Measurements from ENCODE around the gene BLTP3B. TPM values are rescaled to one million over a fixed set of nuclear protein-coding genes. Genes with fewer than 3 reads are reported as not detected.

Gene BLTP3B
- polyA plus RNA-seq, 1 donor (not counting 4 experiments of a cell fraction or from before 2014, with no cell fraction given) = 11.7 TPM

GRCh38 chr12:100187857-100188519 is 45.3 kb upstream of the BLTP3B start:
- H3K36me3 ChIP-seq (ENCODE audit: control insufficient read depth in 2 of 2, extremely low read depth in 1 of 2, insufficient read depth in 2 of 2, low read length in 2 of 2) = no peaks in the 10 kb centered on the region
- no peak for DNase-seq (ENCODE audit: low read depth, low spot score)
- H3K4me2 ChIP-seq (ENCODE audit: control insufficient read depth, extremely low read depth, insufficient read depth, low read depth, low read length) = no peak overlapping the region
- no peaks in the 10 kb centered on the region for H3K9me3 ChIP-seq (ENCODE audit: control insufficient read depth, low read depth, low read length)
- H4K20me1 ChIP-seq (ENCODE audit: control insufficient read depth, extremely low read depth, insufficient read depth, low read length) = no peaks in the 10 kb centered on the region
- H3K9me1 ChIP-seq (ENCODE audit: control insufficient read depth, extremely low read depth, insufficient read depth, low read length) = no peaks in the 10 kb centered on the region
- H3K9ac ChIP-seq (ENCODE audit: control insufficient read depth, extremely low read depth, insufficient read depth, low read length) = no peak overlapping the region
- peaks cover 9% of the 10 kb centered on the region for H3K4me1 ChIP-seq (ENCODE audit: control insufficient read depth, extremely low read depth, insufficient read depth, low read length)
- H2AFZ ChIP-seq (ENCODE audit: control insufficient read depth, low read length) = no peak overlapping the region
- FAIRE-seq = no peak
- TF ChIP-seq EZH2 (IDR thresholded peaks at IDR 0.05; ENCODE audit: low read length) (no peak), CTCF (optimal IDR thresholded peaks at IDR 0.05 in 1 of 3, IDR thresholded peaks at IDR 0.05 in 1 of 3, conservative IDR thresholded peaks at IDR 0.05 in 1 of 3; ENCODE audit: extremely low read depth in 1 of 3, insufficient read depth in 2 of 3, low read length in 3 of 3) (no peak)
- H3K4me3 ChIP-seq (ENCODE audit: control insufficient read depth in 2 of 3, extremely low read depth in 1 of 3, insufficient read depth in 2 of 3, low read depth in 1 of 3, low read length in 3 of 3) = no peak overlapping the region
- no peak overlapping the region for H3K27ac ChIP-seq (ENCODE audit: control insufficient read depth, insufficient read depth, low read length)
- no peaks in the 10 kb centered on the region for H3K79me2 ChIP-seq (ENCODE audit: control insufficient read depth, insufficient read depth, low read length)
- H3K27me3 ChIP-seq (ENCODE audit: control insufficient read depth, extremely low read depth, insufficient read depth, low read length) = no peaks in the 10 kb centered on the region
- dilution Hi-C loops (cut with MboI; ENCODE audit: extremely low pct_ligation_motif_present, low sequenced_read_pairs) = no loop called here

GRCh38 chr12:100187068-100187467 is 44.4 kb upstream of the BLTP3B start:
- TF ChIP-seq CTCF (optimal IDR thresholded peaks at IDR 0.05 in 1 of 3, IDR thresholded peaks at IDR 0.05 in 1 of 3, conservative IDR thresholded peaks at IDR 0.05 in 1 of 3; ENCODE audit: extremely low read depth in 1 of 3, insufficient read depth in 2 of 3, low read length in 3 of 3) = no peak
- TF ChIP-seq EZH2 (IDR thresholded peaks at IDR 0.05; ENCODE audit: low read length) = no peak
- dilution Hi-C loops (cut with MboI; ENCODE audit: extremely low pct_ligation_motif_present, low sequenced_read_pairs) = no loop called here
- no peak for FAIRE-seq
- no peak for DNase-seq (ENCODE audit: low read depth, low spot score)
- Histone ChIP-seq H3K9me3 (ENCODE audit: control insufficient read depth, low read depth, low read length) (no peaks in the 10 kb centered on the region), H3K79me2 (ENCODE audit: control insufficient read depth, insufficient read depth, low read length) (no peaks in the 10 kb centered on the region), H3K9me1 (ENCODE audit: control insufficient read depth, extremely low read depth, insufficient read depth, low read length) (no peaks in the 10 kb centered on the region), H2AFZ (ENCODE audit: control insufficient read depth, low read length) (no peak overlapping the region), H3K4me3 (ENCODE audit: control insufficient read depth in 2 of 3, extremely low read depth in 1 of 3, insufficient read depth in 2 of 3, low read depth in 1 of 3, low read length in 3 of 3) (no peak overlapping the region), H3K27me3 (ENCODE audit: control insufficient read depth, extremely low read depth, insufficient read depth, low read length) (no peaks in the 10 kb centered on the region), H4K20me1 (ENCODE audit: control insufficient read depth, extremely low read depth, insufficient read depth, low read length) (no peaks in the 10 kb centered on the region), H3K9ac (ENCODE audit: control insufficient read depth, extremely low read depth, insufficient read depth, low read length) (no peak overlapping the region), H3K4me1 (ENCODE audit: control insufficient read depth, extremely low read depth, insufficient read depth, low read length) (peaks cover 9% of the 10 kb centered on the region), H3K36me3 (ENCODE audit: control insufficient read depth in 2 of 2, extremely low read depth in 1 of 2, insufficient read depth in 2 of 2, low read length in 2 of 2) (no peaks in the 10 kb centered on the region), H3K27ac (ENCODE audit: control insufficient read depth, insufficient read depth, low read length) (no peak overlapping the region), H3K4me2 (ENCODE audit: control insufficient read depth, extremely low read depth, insufficient read depth, low read depth, low read length) (no peak overlapping the region)

All from keratinocyte (primary cell).